Measurements from ENCODE around the gene TMOD1.

The TMOD1 gene

GRCh38 chr9:97518909-97519307 is 17.4 kb downstream of the TMOD1 start:
- peak; percentile 85 for DNase-seq

GRCh38 chr9:97519441-97519970 is 18.0 kb downstream of the TMOD1 start:
- DNase-seq, result no peak

- DNase-seq, result no peak
These were observed 20.3 kb downstream of the TMOD1 start for GRCh38 chr9:97521576-97522333.

DNA sequence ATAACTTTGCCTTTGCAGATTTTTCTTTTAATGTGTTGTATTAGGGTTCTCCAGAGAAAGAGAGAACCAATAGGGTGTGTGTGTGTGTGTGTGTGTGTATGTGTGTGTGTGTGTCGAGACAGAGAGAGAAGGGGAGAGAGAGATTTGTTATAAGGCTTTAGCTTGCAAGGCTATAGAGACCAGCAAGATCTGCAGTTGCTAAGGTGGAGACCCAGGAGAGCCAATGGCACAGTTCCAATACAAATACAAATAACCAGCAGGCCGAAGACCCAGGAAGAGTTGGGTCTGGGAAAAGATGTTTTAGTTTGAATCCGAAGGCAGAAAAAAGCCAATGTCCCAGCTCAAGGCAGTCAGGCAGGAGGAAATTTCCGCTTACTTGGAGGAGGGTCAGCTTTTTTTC is 23.0 kb downstream of the TMOD1 start:
- no peak for DNase-seq

GRCh38 chr9:97525451-97525850 is 24.0 kb downstream of the TMOD1 start:
- DNase-seq, result peak; percentile 71

DNA sequence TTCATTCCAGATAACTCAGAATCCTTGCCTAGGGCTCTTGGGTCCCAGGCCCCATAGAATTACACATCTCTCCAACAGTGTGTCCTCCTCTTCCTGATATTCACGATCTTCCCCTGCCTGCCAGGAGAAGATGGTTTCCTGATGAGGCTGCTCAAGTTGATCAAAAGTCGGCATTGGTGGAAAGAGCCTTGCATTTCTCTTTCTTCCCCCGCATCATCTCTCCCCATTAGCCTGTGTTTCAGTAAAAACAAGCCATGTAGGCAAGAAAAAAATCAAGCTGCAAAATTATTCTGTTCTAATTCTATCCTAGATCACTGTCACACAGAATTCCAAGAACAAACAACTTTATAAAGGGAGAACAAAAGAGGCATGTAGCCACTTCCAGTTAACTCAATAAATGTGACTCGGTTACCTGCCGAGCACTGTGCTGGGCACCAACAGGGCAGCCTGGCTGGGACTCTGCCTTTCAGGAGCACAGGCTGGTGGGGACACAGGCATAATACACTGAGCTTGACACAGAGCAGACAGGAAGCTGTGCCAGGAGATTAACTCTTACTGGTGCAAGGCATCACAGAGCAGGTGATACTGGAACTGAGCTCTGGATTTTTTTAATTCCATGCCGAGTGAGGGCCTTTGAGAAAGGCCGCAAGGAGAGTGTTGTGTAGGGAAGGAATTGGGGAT is 25.6 kb downstream of the TMOD1 start:
- DNase-seq, result no peak

DNA sequence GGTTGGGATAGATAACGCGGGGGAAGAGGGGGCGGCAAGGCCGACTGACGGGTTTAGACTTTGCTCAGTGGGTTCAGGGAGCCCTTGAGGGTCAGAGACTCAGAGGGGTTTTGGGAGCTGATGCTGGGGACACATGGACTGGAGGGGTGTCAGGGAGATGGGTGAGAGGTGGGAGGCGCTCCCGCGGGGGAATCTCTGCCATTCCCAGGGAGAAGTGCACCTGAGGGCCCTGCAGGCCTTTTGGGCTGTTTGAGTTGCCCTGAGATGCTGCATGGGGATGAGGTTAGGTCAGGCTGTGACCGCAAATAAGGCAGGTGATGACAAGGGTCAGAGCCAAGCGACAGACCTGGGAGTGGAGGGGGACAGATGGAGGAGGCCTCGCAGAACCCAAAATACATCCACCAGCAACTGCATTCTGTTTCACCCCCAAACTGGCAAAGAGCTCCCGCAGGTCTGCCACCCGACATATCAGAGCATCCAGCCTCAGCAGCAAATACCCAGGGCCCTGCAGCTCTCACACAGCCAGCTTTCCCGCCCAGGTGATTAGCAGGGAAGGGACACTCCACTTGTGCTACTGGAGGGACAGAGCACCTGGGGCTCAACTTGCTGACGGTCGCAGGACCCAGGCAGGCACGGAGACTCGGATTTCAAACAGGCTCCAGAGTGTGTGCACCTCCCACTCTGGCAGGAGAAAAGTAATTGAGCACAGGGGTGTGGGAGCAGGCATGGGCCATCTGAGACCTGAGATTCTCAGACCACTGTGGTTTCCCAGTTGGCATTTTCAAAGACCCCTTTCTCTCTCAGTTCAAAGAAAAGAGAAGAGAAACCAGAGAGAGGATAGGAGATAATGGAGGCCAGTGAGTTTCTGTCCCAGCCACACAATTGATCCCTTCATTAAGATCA is 26.4 kb downstream of the TMOD1 start:
- no peak for DNase-seq

GRCh38 chr9:97528529-97529230 is 27.2 kb downstream of the TMOD1 start:
- DNase-seq, result no peak

DNA sequence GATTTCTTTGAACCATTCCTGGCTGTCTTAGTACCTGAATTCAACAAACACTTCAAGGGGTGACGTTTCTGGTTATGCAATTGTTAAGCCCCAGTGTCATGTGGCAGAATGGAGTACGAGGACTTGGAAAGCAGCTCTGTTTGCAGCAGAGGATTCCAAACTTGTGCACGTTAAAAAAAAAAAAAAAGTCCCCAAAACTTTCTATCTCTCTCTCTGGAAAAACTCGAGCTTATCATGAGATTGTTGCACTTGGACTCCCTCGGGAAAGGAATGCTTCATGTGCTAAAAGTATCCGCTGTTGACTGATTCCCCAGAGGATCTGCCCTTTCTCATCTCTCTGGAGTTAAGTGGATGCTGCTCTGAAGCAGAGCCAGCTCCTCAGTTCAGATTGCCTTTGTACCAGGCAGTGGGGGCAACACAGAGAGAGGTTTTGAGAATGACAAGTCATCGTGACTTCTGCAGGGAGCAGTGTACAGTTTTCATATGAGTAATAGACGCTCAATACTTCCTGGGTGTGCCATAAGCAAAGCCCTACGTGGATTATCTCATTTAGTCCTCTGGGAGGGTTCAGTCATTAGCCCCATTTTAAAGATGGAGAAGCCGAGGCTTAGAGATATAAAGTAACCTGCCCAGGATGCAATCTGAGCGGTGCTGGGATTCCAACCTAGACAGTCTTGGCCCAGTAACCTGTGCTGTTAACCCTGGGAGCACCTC is 28.1 kb downstream of the TMOD1 start:
- DNase-seq, result peak; percentile 34

GRCh38 chr9:97531888-97532376 is 30.5 kb downstream of the TMOD1 start:
- DNase-seq, result no peak

- DNase-seq, result no peak
These were observed 32.7 kb downstream of the TMOD1 start for GRCh38 chr9:97534185-97534584.

DNA sequence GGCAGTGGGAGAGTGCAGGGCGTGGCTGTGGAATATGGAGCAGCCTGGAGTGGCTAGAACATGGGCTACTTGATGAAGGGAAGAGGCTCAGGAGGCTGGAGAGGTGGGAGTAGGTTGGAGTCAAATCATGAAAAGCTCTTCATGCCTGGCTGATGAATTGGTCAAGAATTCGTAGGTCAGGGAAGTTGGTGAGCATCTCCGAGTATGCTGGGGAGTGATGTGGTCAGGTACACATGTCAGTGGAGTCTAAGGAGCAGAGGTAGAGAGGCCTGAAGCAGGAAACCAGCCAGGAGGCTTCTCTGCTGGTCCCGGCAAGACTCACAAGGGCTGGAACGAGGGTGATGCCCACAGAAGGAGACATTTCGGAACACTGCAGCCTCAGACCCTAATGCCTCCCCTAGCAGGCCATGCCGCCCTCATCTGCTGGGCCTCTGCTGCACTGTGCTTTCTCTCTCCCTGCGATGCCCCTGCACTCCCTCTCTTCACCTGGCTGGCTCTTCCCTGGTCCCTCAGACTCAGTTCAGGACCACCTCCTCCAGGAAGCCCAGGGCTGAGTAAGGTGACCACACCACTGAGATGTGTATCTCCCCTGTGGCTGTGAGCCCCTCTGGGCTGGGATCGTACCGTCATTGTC is 33.6 kb downstream of the TMOD1 start:
- DNase-seq, result no peak

DNA sequence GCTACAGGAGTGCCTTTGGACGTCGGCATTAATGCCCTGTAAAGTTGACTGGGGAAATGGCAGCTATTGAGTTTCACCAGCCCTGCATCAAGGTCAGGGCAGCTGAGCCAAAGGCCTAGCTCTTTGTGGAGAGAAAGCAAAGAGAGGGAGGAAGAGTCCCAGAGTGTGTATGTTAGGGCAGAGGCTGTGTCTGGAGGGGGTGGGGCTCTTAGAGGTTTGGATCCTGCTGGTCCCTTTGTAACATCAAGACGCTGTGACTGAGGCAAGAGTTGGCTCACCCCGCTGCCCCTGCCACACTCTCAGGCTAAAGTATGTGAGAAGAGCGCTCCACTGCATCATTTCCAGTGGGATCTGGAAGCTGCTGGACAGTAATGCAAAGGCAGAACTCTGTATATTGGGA is 34.3 kb downstream of the TMOD1 start:
- DNase-seq, result no peak

DNA sequence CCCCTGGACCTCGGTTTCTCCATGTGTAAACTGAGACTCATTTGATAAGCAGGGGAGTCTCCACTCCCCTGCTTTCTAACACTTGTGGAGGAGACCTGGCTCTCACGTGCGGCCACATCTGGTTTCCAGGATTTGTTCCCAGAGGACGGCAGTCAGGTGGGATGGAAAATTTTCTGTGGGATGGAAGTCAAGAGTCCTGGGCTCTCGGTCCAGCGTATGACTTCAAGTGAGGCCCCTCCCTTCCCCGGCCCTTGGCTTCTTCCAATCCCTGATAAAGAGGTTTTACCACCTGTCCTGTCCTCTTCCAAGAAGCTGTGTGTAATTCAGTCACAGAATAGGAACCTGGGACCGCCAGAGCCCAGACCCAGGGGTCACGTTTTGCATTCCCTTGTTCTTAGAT is 35.0 kb downstream of the TMOD1 start:
- no peak for DNase-seq

GRCh38 chr9:97543561-97543960 is 42.1 kb downstream of the TMOD1 start:
- DNase-seq, result no peak

GRCh38 chr9:97545486-97545885 is 44.0 kb downstream of the TMOD1 start:
- DNase-seq, result no peak

GRCh38 chr9:97547098-97547829 is 45.8 kb downstream of the TMOD1 start:
- DNase-seq, result no peak

GRCh38 chr9:97548379-97548778 is 46.9 kb downstream of the TMOD1 start:
- DNase-seq, result no peak

GRCh38 chr9:97548819-97549540 is 47.5 kb downstream of the TMOD1 start:
- no peak for DNase-seq

DNA sequence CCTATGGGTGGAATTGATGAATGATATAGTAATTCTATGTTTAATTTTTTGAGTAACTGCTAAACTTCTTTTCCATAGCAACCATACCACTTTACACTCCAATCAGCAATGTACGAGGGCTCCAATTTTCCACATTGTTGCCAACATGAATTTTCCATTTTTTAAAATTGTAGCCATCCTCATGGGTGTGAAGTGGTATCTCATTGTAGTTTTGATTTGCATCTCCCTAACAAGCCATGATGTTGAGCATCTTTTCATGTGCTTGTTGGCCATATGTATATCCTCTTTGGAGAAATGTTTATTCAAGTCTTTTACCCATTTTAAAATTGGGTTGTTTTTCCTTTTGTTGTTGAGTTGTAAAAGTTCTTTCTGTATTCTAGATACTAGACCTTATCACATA is 48.9 kb downstream of the TMOD1 start:
- no peak for DNase-seq

All from EL (cell line).